Fibroblast of upper back skin (primary cell): Measurements from ENCODE around the gene SASS6.

Source experiments
- DNase-seq: peaks from one replicate; pipeline ENCODE4 v3.0.0-alpha.2; 2013

Gene SASS6

GRCh38 chr1:100039591-100039990 is 93.1 kb downstream of the SASS6 start:
- DNase-seq, result no peak

- DNase-seq, result peak; percentile 54
These were observed 94.0 kb downstream of the SASS6 start for GRCh38 chr1:100038660-100039287.

GRCh38 chr1:100037927-100038659 is 94.6 kb downstream of the SASS6 start:
- DNase-seq, result peak; percentile 79

GRCh38 chr1:100037656-100037926 is 95.1 kb downstream of the SASS6 start:
- no peak for DNase-seq

GRCh38 chr1:100036718-100037655 is 95.7 kb downstream of the SASS6 start:
- peak; percentile 24 for DNase-seq

- no peak for DNase-seq
These were observed 97.5 kb downstream of the SASS6 start for GRCh38 chr1:100035214-100035613.

GRCh38 chr1:100034470-100034869 is 98.3 kb downstream of the SASS6 start:
- peak; percentile 29 for DNase-seq
